Astrocyte (in vitro differentiated cells and primary cell): ENCODE data around the gene BANP.

ENCODE experiments used
- EZH2 ChIP-seq: IDR thresholded peaks from 2 replicates; pipeline ENCODE4 v1.6.1; 2012; ENCODE audit warnings: mild to moderate bottlenecking, low read length, inconsistent platforms; ENCODE audit not compliant: insufficient read depth
- TF ChIP-seq, protein P1 (sequence below): IDR thresholded peaks from 2 replicates; pipeline ENCODE4 v1.5.1; 2011; ENCODE audit warnings: low read depth, mild to moderate bottlenecking, inconsistent platforms, low read length, moderate library complexity; ENCODE audit not compliant: insufficient read depth

DNA sequence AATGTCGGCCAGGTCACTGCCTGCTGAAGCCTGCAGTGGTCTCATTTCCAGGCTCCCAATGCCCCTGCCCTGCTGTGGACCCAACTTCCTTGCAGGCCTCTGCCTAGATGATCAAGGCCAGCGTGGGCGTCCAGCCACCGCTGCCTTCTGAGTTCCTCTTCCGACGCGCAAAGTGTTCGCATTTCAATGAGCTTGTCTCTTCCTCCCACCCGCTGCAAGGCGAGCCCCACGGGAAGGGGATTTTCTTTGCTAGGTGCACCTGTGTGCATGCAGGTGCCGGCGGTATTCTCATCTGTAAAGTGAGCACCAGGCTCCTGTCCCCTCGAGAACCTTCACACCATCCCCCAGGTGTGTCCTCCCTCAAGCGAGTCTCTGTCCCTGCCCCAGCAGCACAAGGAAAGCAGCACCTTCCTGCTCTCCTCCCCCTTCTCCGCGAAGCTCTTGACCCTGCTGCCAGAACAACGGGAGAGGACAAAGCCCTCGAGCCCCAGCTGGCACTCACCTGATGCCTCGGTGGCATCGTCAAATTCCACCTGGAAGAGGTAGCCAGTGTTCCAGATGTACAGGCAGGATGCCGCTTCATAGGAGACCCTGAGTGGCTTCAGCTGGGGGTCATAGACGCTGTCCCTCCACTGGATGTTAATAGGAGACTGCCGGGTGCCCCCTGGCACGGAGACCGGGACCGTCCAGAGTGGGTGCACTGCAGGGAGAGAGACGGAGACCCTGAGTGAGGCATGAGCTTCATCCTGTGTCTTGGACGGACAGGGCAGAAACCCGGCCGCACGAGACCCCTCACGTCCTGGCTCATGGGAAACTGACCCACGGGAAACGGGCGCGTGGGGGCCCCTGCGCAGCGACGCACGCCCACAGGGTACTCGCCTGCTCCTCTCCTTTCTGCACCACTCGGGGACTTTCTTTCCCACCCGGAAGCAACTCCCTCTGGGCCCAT is 24.7 kb upstream of the BANP start:
- TF ChIP-seq, protein P1, sequence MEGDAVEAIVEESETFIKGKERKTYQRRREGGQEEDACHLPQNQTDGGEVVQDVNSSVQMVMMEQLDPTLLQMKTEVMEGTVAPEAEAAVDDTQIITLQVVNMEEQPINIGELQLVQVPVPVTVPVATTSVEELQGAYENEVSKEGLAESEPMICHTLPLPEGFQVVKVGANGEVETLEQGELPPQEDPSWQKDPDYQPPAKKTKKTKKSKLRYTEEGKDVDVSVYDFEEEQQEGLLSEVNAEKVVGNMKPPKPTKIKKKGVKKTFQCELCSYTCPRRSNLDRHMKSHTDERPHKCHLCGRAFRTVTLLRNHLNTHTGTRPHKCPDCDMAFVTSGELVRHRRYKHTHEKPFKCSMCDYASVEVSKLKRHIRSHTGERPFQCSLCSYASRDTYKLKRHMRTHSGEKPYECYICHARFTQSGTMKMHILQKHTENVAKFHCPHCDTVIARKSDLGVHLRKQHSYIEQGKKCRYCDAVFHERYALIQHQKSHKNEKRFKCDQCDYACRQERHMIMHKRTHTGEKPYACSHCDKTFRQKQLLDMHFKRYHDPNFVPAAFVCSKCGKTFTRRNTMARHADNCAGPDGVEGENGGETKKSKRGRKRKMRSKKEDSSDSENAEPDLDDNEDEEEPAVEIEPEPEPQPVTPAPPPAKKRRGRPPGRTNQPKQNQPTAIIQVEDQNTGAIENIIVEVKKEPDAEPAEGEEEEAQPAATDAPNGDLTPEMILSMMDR: no peak
- no peak for TF ChIP-seq EZH2
